Measurements from ENCODE around the gene KBTBD2. TPM values are rescaled to one million over a fixed set of nuclear protein-coding genes. Genes with fewer than 3 reads are reported as not detected.
"Not testable (repeated sequence)": the region's sequence is repeated elsewhere in the genome, so short reads cannot be mapped to it uniquely, and the experiment has no call there.

KBTBD2 gene
- total and polyA plus RNA-seq, 3 donors from 2014 or later: 45.0 to 48.1 (median 45.8) TPM

GRCh38 chr7:32846630-32847225 is 44.8 kb downstream of the KBTBD2 start:
- Histone ChIP-seq H3K36me3 (ENCODE audit: low read depth, missing control alignments) (no peaks in the 10 kb centered on the region), H3K9me3 (no peaks in the 10 kb centered on the region), H3K27me3 (no peaks in the 10 kb centered on the region), H3K4me1 (no peaks in the 10 kb centered on the region), H3K27ac (no peak overlapping the region), H3K4me3 (peak overlapping the region in 1 of 2 donors; percentile 3)
- WGBS, 2 donors: 11 to 14% methylated on average over 9 of the region's 9 CpGs
- DNase-seq: peak; percentile 97
- TF ChIP-seq CTCF (IDR thresholded peaks at IDR 0.05): peak; percentile 81 to 90 (median 81)
- no peak for TF ChIP-seq POLR2A (IDR thresholded peaks at IDR 0.05)
- intact Hi-C loops (cut with DNase I; ENCODE audit: low total_unique reads): loop anchor here (10.0 kb wide), 1 partner anchor 98 kb away; no protein-coding TSS in a partner anchor

GRCh38 chr7:32844748-32845147 is 46.8 kb downstream of the KBTBD2 start:
- not testable (repeated sequence) for H3K4me3 ChIP-seq; H3K27me3 ChIP-seq; H3K36me3 ChIP-seq (ENCODE audit: low read depth, missing control alignments); H3K27ac ChIP-seq; H3K4me1 ChIP-seq; H3K9me3 ChIP-seq; DNase-seq
- intact Hi-C loops (cut with DNase I; ENCODE audit: low total_unique reads): loop anchor here (10.0 kb wide), 1 partner anchor 100 kb away; no protein-coding TSS in a partner anchor
- WGBS, 2 donors: 88 to 92% methylated on average over 6 of the region's 6 CpGs

- not testable (repeated sequence) for H3K4me1 ChIP-seq; H3K36me3 ChIP-seq (ENCODE audit: low read depth, missing control alignments); H3K9me3 ChIP-seq; H3K27me3 ChIP-seq; H3K27ac ChIP-seq; DNase-seq; H3K4me3 ChIP-seq
- intact Hi-C loops (cut with DNase I; ENCODE audit: low total_unique reads): loop anchor here (10.0 kb wide), 1 partner anchor 101 kb away; no protein-coding TSS in a partner anchor
- WGBS, 2 donors: 75 to 81% methylated on average over 3 of the region's 3 CpGs
Observed at GRCh38 chr7:32843763-32844162, 47.8 kb downstream of the KBTBD2 start.

GRCh38 chr7:32839846-32840245 is 51.7 kb downstream of the KBTBD2 start:
- not testable (repeated sequence) for H3K9me3 ChIP-seq; H3K4me1 ChIP-seq; DNase-seq; H3K36me3 ChIP-seq (ENCODE audit: low read depth, missing control alignments); H3K27me3 ChIP-seq; H3K4me3 ChIP-seq; H3K27ac ChIP-seq
- intact Hi-C loops (cut with DNase I; ENCODE audit: low total_unique reads): loop anchor here (10.0 kb wide), 1 partner anchor 105 kb away; no protein-coding TSS in a partner anchor
- 73 to 89% methylated on average over 7 to 8 of the region's 8 CpGs for WGBS, 2 donors

GRCh38 chr7:32828996-32829752 is 62.4 kb downstream of the KBTBD2 start:
- H3K27ac ChIP-seq; H3K9me3 ChIP-seq; H3K4me1 ChIP-seq; H3K36me3 ChIP-seq (ENCODE audit: low read depth, missing control alignments); DNase-seq; H3K4me3 ChIP-seq; intact Hi-C loops (cut with DNase I; ENCODE audit: low total_unique reads); H3K27me3 ChIP-seq: not testable (repeated sequence)
- WGBS, 2 donors: 54 to 93% methylated on average over 1 to 2 of the region's 3 CpGs

Other genes starting within 250 kb of the KBTBD2 start
- 10 to 100 TPM; 66.5 to 95.1 TPM for gene FKBP9, start 65.7 kb upstream of the KBTBD2 start, total RNA-seq
- gene FKBP9, start 65.7 kb upstream of the KBTBD2 start, polyA plus RNA-seq (ENCODE audit: insufficient read depth, low read depth, low replicate concordance): 43.5 TPM
- 10 to 100 TPM; 19.5 to 23.8 TPM for gene NT5C3A, start 171.0 kb upstream of the KBTBD2 start, total RNA-seq
- 18.9 TPM for gene NT5C3A, start 171.0 kb upstream of the KBTBD2 start, polyA plus RNA-seq (ENCODE audit: insufficient read depth, low read depth, low replicate concordance)
- gene RP9, start 217.6 kb upstream of the KBTBD2 start, total RNA-seq: 10 to 100 TPM; 28.2 to 29.2 TPM
- gene RP9, start 217.6 kb upstream of the KBTBD2 start, polyA plus RNA-seq (ENCODE audit: insufficient read depth, low read depth, low replicate concordance): 17.9 TPM
- gene BBS9, start 237.8 kb upstream of the KBTBD2 start, total RNA-seq: 10 to 100 TPM; 53.3 to 55.7 TPM
- gene BBS9, start 237.8 kb upstream of the KBTBD2 start, polyA plus RNA-seq (ENCODE audit: insufficient read depth, low read depth, low replicate concordance): 39.3 TPM

All from testis (tissue), 3 donors.